ENCODE data around the gene RNF157.

The RNF157 gene

GRCh38 chr17:76166168-76166567, 74.1 kb downstream of the RNF157 start:
- Histone ChIP-seq H3K9me3 (no peaks in the 10 kb centered on the region), H3K4me1 (no peaks in the 10 kb centered on the region), H3K36me3 (no peaks in the 10 kb centered on the region), H3K4me3 (ENCODE audit: low read depth, low read length) (no peak overlapping the region), H3K27me3 (no peaks in the 10 kb centered on the region)
- no peak for DNase-seq
- TF ChIP-seq, protein P1, sequence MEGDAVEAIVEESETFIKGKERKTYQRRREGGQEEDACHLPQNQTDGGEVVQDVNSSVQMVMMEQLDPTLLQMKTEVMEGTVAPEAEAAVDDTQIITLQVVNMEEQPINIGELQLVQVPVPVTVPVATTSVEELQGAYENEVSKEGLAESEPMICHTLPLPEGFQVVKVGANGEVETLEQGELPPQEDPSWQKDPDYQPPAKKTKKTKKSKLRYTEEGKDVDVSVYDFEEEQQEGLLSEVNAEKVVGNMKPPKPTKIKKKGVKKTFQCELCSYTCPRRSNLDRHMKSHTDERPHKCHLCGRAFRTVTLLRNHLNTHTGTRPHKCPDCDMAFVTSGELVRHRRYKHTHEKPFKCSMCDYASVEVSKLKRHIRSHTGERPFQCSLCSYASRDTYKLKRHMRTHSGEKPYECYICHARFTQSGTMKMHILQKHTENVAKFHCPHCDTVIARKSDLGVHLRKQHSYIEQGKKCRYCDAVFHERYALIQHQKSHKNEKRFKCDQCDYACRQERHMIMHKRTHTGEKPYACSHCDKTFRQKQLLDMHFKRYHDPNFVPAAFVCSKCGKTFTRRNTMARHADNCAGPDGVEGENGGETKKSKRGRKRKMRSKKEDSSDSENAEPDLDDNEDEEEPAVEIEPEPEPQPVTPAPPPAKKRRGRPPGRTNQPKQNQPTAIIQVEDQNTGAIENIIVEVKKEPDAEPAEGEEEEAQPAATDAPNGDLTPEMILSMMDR (IDR thresholded peaks at IDR 0.05; ENCODE audit: low read depth, low read length): no peak

DNA sequence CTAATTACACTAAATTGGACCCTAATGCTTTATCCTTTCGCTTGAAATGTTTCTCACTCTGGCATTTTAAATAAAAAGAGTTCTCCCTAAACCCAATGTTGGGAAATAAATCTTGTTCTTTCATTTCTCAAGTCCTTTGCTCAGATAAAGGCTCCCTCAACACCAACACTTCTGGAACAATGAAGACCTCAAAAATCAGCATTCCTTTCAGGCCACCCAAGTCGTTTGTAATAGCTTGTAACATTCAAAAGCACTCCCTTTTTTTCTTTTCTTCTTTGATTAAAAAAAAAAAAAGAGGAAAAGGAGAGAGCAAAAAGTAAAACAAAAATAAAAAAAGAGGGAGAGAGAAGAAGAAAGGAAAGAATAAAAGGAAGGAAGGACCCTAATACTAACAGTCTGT, 76.0 kb downstream of the RNF157 start:
- Histone ChIP-seq H3K27me3 (no peaks in the 10 kb centered on the region), H3K4me3 (ENCODE audit: low read depth, low read length) (no peak overlapping the region), H3K9me3 (no peaks in the 10 kb centered on the region), H3K36me3 (no peaks in the 10 kb centered on the region), H3K4me1 (no peaks in the 10 kb centered on the region)
- DNase-seq: no peak
- TF ChIP-seq, protein P1 (IDR thresholded peaks at IDR 0.05; ENCODE audit: low read depth, low read length): no peak

- Histone ChIP-seq H3K27me3 (no peaks in the 10 kb centered on the region), H3K9me3 (no peaks in the 10 kb centered on the region), H3K36me3 (no peaks in the 10 kb centered on the region), H3K4me3 (ENCODE audit: low read depth, low read length) (no peak overlapping the region), H3K4me1 (no peaks in the 10 kb centered on the region)
- TF ChIP-seq, protein P1 (IDR thresholded peaks at IDR 0.05; ENCODE audit: low read depth, low read length): no peak
- DNase-seq: no peak
These were observed 76.4 kb downstream of the RNF157 start for GRCh38 chr17:76163919-76164318.

DNA sequence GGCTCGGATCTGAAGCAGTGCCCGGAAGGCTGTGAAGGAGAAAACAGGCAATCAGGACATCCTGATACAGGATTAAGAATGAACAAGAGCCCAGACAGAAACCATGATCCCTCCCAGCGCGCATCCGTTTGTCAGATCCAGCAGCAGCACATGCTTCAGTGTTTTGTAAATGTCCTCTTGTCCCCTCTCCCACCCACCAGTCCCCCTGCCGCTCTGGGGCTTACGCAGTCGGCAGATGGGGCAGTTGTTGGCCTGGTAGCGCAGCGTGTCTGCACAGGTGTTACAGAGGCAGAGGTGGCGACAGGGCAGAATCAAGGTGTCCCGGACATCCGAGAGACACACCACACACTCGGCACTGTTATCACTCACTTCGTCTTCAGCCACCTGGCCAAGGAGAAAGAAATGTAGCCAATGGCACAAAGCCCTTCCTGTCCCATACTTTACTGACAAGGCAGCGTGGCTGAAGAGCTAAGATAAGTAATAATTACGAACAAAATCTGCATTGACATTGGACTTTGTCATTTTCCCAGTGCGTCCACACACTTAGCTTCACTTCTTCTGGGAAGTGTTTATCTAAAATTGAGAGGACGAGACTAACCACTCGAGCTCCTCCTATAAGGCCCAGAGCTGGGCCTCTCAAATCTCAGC, 78.5 kb downstream of the RNF157 start:
- Histone ChIP-seq H3K4me3 (ENCODE audit: low read depth, low read length) (no peak overlapping the region), H3K36me3 (no peaks in the 10 kb centered on the region), H3K27me3 (no peaks in the 10 kb centered on the region), H3K4me1 (no peaks in the 10 kb centered on the region), H3K9me3 (no peaks in the 10 kb centered on the region)
- no peak for DNase-seq
- TF ChIP-seq, protein P1 (IDR thresholded peaks at IDR 0.05; ENCODE audit: low read depth, low read length): no peak

GRCh38 chr17:76160896-76161528, 79.3 kb downstream of the RNF157 start:
- no peak for DNase-seq
- Histone ChIP-seq H3K36me3 (no peaks in the 10 kb centered on the region), H3K4me1 (no peaks in the 10 kb centered on the region), H3K27me3 (no peaks in the 10 kb centered on the region), H3K4me3 (ENCODE audit: low read depth, low read length) (no peak overlapping the region), H3K9me3 (no peaks in the 10 kb centered on the region)
- TF ChIP-seq, protein P1 (IDR thresholded peaks at IDR 0.05; ENCODE audit: low read depth, low read length): no peak

GRCh38 chr17:76159157-76159556, 81.1 kb downstream of the RNF157 start:
- DNase-seq: no peak
- TF ChIP-seq, protein P1 (IDR thresholded peaks at IDR 0.05; ENCODE audit: low read depth, low read length): no peak
- no peaks in the 10 kb centered on the region for H3K9me3 ChIP-seq
- H3K27me3 ChIP-seq: no peaks in the 10 kb centered on the region
- no peaks in the 10 kb centered on the region for H3K4me1 ChIP-seq
- no peaks in the 10 kb centered on the region for H3K36me3 ChIP-seq
- H3K4me3 ChIP-seq (ENCODE audit: low read depth, low read length): no peak overlapping the region
